SK-N-SH treated with all-trans-retinoic acid at 6 μM for 48 hours (cell line): ENCODE measurements around the gene LEFTY1.

Source experiments
- ATAC-seq: fragments of 200-7000 bp; cut with Tn5 transposase; 3 replicates; pipeline ENCODE4 v1.9.1; 2020; ENCODE audit warnings: mild to moderate bottlenecking, moderate library complexity
- ARNTL ChIP-seq: fragments of 450-650 bp; formaldehyde crosslinking; IDR thresholded peaks from 2 replicates; pipeline ENCODE4 v1.5.0; 2020; ENCODE audit warnings: low read depth, mild to moderate bottlenecking, moderate library complexity, borderline replicate concordance
- BACH2 ChIP-seq: fragments of 250-450 bp; sonication (Bioruptor Pico); IDR thresholded peaks from 2 replicates; pipeline ENCODE4 v1.9.0; 2021; ENCODE audit warnings: mild to moderate bottlenecking, borderline replicate concordance
- CSDC2 ChIP-seq: fragments of 250-450 bp; sonication (Bioruptor Pico); IDR thresholded peaks from 2 replicates; pipeline ENCODE4 v1.5.0; 2020; ENCODE audit warnings: mild to moderate bottlenecking, moderate library complexity
- CSRNP3 ChIP-seq: fragments of 250-450 bp; sonication (Bioruptor Pico); IDR thresholded peaks from 2 replicates; pipeline ENCODE4 v1.5.1; 2021; ENCODE audit warnings: mild to moderate bottlenecking, moderate library complexity
- ESRRG ChIP-seq: fragments of 250-450 bp; sonication (Bioruptor Pico); IDR thresholded peaks from 2 replicates; pipeline ENCODE4 v1.6.1; 2021; ENCODE audit warnings: mild to moderate bottlenecking
- GLIS3 ChIP-seq: fragments of 250-450 bp; sonication (Bioruptor Pico); IDR thresholded peaks from 2 replicates; pipeline ENCODE4 v1.5.0; 2020; ENCODE audit warnings: mild to moderate bottlenecking, moderate library complexity
- ISL1 ChIP-seq: fragments of 250-450 bp; sonication (Bioruptor Pico); IDR thresholded peaks from 2 replicates; pipeline ENCODE4 v2.1.2; 2022; ENCODE audit warnings: mild to moderate bottlenecking, moderate library complexity
- OSR1 ChIP-seq: fragments of 250-450 bp; sonication (Bioruptor Pico); IDR thresholded peaks from 2 replicates; pipeline ENCODE4 v1.8.0; 2022; ENCODE audit warnings: moderate library complexity, mild to moderate bottlenecking, inconsistent platforms
- POU6F1 ChIP-seq: fragments of 250-450 bp; sonication (Bioruptor Pico); IDR thresholded peaks from 2 replicates; pipeline ENCODE4 v1.8.0; 2021; ENCODE audit warnings: low read depth, mild to moderate bottlenecking, moderate library complexity, borderline replicate concordance
- PPARA ChIP-seq: fragments of 250-450 bp; sonication (Bioruptor Pico); IDR thresholded peaks from 2 replicates; pipeline ENCODE4 v1.5.0; 2020; ENCODE audit warnings: mild to moderate bottlenecking, borderline replicate concordance
- RARB ChIP-seq: fragments of 250-450 bp; sonication (Bioruptor Pico); IDR thresholded peaks from 2 replicates; pipeline ENCODE4 v1.8.0; 2021; ENCODE audit warnings: mild to moderate bottlenecking, moderate library complexity
- SNAI2 ChIP-seq: fragments of 250-450 bp; sonication (Bioruptor Pico); IDR thresholded peaks from 2 replicates; pipeline ENCODE4 v1.5.0; 2020; ENCODE audit warnings: mild to moderate bottlenecking, moderate library complexity
- TCF4 ChIP-seq: fragments of 250-450 bp; sonication (Bioruptor Pico); IDR thresholded peaks from 2 replicates; pipeline ENCODE4 v1.8.0; 2021; ENCODE audit warnings: mild to moderate bottlenecking, moderate library complexity, borderline replicate concordance
- TOX ChIP-seq: fragments of 250-450 bp; sonication (Bioruptor Pico); IDR thresholded peaks from 2 replicates; pipeline ENCODE4 v1.8.0; 2021; ENCODE audit warnings: mild to moderate bottlenecking, moderate library complexity, borderline replicate concordance
- TSHZ2 ChIP-seq: fragments of 250-450 bp; sonication (Bioruptor Pico); IDR thresholded peaks from 2 replicates; pipeline ENCODE4 v1.5.0; 2020; ENCODE audit warnings: mild to moderate bottlenecking, moderate library complexity
- ZC3H10 ChIP-seq: fragments of 250-450 bp; sonication (Bioruptor Pico); IDR thresholded peaks from 2 replicates; pipeline ENCODE4 v1.5.1; 2021; ENCODE audit warnings: mild to moderate bottlenecking, moderate library complexity
- ZFP3 ChIP-seq: fragments of 250-450 bp; sonication (Bioruptor Pico); IDR thresholded peaks from 2 replicates; pipeline ENCODE4 v1.5.0; 2020; ENCODE audit warnings: mild to moderate bottlenecking, moderate library complexity
- ZFP30 ChIP-seq: fragments of 450-650 bp; formaldehyde crosslinking; IDR thresholded peaks from 2 replicates; pipeline ENCODE4 v1.5.0; 2022; ENCODE audit warnings: mild to moderate bottlenecking, moderate library complexity
- ZNF70 ChIP-seq: fragments of 450-650 bp; formaldehyde crosslinking; IDR thresholded peaks from 2 replicates; pipeline ENCODE4 v1.5.0; 2020; ENCODE audit warnings: mild to moderate bottlenecking, moderate library complexity
- ZNF8 ChIP-seq: fragments of 450-650 bp; formaldehyde crosslinking; IDR thresholded peaks from 2 replicates; pipeline ENCODE4 v1.5.0; 2020; ENCODE audit warnings: mild to moderate bottlenecking, moderate library complexity
- TF ChIP-seq, protein P1 (sequence below): fragments of 250-450 bp; sonication (Bioruptor Pico); IDR thresholded peaks from 2 replicates; pipeline ENCODE4 v1.8.0; 2020; ENCODE audit warnings: mild to moderate bottlenecking, moderate library complexity, borderline replicate concordance
- TF ChIP-seq, protein P2 (sequence below): fragments of 250-450 bp; sonication (Bioruptor Pico); IDR thresholded peaks from 2 replicates; pipeline ENCODE4 v1.5.1; 2020; ENCODE audit warnings: low read depth, mild to moderate bottlenecking, moderate library complexity

The LEFTY1 gene

GRCh38 chr1:225914391-225914790 is 25.4 kb upstream of the LEFTY1 start:
- ATAC-seq, result no peak
- TF ChIP-seq TOX (CRISPR knock-in tag), result no peak
- no peak for TF ChIP-seq ARNTL (CRISPR knock-in tag)
- no peak for TF ChIP-seq ZNF8 (CRISPR knock-in tag)
- TF ChIP-seq ESRRG (CRISPR knock-in tag), result no peak
- TF ChIP-seq OSR1, result no peak
- no peak for TF ChIP-seq ZC3H10 (CRISPR knock-in tag)
- TF ChIP-seq ZNF70 (CRISPR knock-in tag), result no peak
- TF ChIP-seq GLIS3 (CRISPR knock-in tag), result no peak
- TF ChIP-seq POU6F1 (CRISPR knock-in tag), result no peak
- TF ChIP-seq CSRNP3 (CRISPR knock-in tag), result no peak
- TF ChIP-seq TCF4, result no peak
- TF ChIP-seq, protein P1, sequence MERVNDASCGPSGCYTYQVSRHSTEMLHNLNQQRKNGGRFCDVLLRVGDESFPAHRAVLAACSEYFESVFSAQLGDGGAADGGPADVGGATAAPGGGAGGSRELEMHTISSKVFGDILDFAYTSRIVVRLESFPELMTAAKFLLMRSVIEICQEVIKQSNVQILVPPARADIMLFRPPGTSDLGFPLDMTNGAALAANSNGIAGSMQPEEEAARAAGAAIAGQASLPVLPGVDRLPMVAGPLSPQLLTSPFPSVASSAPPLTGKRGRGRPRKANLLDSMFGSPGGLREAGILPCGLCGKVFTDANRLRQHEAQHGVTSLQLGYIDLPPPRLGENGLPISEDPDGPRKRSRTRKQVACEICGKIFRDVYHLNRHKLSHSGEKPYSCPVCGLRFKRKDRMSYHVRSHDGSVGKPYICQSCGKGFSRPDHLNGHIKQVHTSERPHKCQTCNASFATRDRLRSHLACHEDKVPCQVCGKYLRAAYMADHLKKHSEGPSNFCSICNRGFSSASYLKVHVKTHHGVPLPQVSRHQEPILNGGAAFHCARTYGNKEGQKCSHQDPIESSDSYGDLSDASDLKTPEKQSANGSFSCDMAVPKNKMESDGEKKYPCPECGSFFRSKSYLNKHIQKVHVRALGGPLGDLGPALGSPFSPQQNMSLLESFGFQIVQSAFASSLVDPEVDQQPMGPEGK (CRISPR knock-in tag), result no peak
- TF ChIP-seq ISL1 (CRISPR knock-in tag), result no peak
- TF ChIP-seq CSDC2, result no peak
- no peak for TF ChIP-seq PPARA

- TF ChIP-seq, protein P1 (CRISPR knock-in tag), result no peak
- TF ChIP-seq CSDC2 (no peak), SNAI2 (CRISPR knock-in tag) (no peak), ZFP3 (CRISPR knock-in tag) (no peak), TOX (CRISPR knock-in tag) (no peak), BACH2 (CRISPR knock-in tag) (no peak), ZFP30 (CRISPR knock-in tag) (no peak), GLIS3 (CRISPR knock-in tag) (no peak), RARB (CRISPR knock-in tag) (no peak), ZNF70 (CRISPR knock-in tag) (no peak), TSHZ2 (CRISPR knock-in tag) (no peak), OSR1 (no peak), ZNF8 (CRISPR knock-in tag) (no peak), ARNTL (CRISPR knock-in tag) (no peak), PPARA (no peak), ESRRG (CRISPR knock-in tag) (no peak), ISL1 (CRISPR knock-in tag) (no peak)
- TF ChIP-seq, protein P2, sequence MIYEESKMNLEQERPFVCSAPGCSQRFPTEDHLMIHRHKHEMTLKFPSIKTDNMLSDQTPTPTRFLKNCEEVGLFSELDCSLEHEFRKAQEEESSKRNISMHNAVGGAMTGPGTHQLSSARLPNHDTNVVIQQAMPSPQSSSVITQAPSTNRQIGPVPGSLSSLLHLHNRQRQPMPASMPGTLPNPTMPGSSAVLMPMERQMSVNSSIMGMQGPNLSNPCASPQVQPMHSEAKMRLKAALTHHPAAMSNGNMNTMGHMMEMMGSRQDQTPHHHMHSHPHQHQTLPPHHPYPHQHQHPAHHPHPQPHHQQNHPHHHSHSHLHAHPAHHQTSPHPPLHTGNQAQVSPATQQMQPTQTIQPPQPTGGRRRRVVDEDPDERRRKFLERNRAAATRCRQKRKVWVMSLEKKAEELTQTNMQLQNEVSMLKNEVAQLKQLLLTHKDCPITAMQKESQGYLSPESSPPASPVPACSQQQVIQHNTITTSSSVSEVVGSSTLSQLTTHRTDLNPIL (CRISPR knock-in tag), result no peak
- ATAC-seq, result no peak
Observed at GRCh38 chr1:225911191-225912130, 22.5 kb upstream of the LEFTY1 start.
